GM06990 (cell line): Measurements from ENCODE around the gene MRPL40.

Source experiments
- DNase-seq: peaks from one replicate; pipeline ENCODE4 v3.0.0-alpha.2; 2011; ENCODE audit not compliant: insufficient read length; ENCODE audit errors: extremely low read depth
- H3K27me3 ChIP-seq: replicated peaks from 2 replicates; pipeline ENCODE4 v1.6.0; 2011; ENCODE audit warnings: low read length; ENCODE audit not compliant: control insufficient read depth, insufficient read depth
- H3K36me3 ChIP-seq: 2 replicates; pipeline ENCODE4 v1.5.1; 2011; ENCODE audit warnings: low read length; ENCODE audit not compliant: control insufficient read depth, insufficient read depth
- H3K4me3 ChIP-seq: replicated peaks from 2 replicates; pipeline ENCODE4 v1.5.1; 2011; ENCODE audit warnings: low read depth, mild to moderate bottlenecking, control low read depth, low read length
- CTCF ChIP-seq: IDR thresholded peaks from 2 replicates; pipeline ENCODE4 v1.5.1; 2011; ENCODE audit warnings: low read length, control low read depth, mild to moderate bottlenecking, inconsistent platforms; ENCODE audit not compliant: insufficient read depth, poor library complexity, severe bottlenecking

The MRPL40 gene

GRCh38 chr22:19404676-19405075 is 27.7 kb upstream of the MRPL40 start:
- no peak for TF ChIP-seq CTCF
- Histone ChIP-seq H3K27me3 (no peaks in the 10 kb centered on the region), H3K36me3 (peaks cover 17% of the 10 kb centered on the region)

GRCh38 chr22:19405133-19405532 is 27.2 kb upstream of the MRPL40 start:
- H3K4me3 ChIP-seq, result no peak overlapping the region
- no peak for TF ChIP-seq CTCF
- no peak for DNase-seq
- H3K36me3 ChIP-seq, result peaks cover 18% of the 10 kb centered on the region
- no peaks in the 10 kb centered on the region for H3K27me3 ChIP-seq

More at GRCh38 chr22:19404676-19405075, 27.7 kb upstream of the MRPL40 start:
- H3K4me3 ChIP-seq, result no peak overlapping the region
- DNase-seq, result no peak

DNA sequence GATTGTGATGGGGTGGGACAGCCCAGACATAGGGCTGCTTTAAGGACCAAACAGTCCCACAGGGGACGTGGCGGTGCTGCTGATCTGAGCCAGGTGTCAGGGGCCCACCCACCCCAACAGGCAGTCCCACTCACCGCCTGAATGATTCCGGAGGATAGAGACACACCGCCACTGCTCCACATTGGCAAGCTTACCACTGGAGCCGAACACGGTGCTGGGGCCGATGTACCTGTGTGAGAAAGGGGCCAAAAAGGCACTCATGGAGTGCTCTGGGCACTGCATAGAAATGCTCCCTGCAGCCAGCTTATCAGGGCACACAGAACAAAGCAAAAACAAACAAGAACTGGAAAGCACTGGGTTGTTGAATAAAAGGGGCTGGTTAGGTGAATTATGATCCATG is 26.7 kb upstream of the MRPL40 start:
- H3K27me3 ChIP-seq, result no peaks in the 10 kb centered on the region
- no peak for TF ChIP-seq CTCF
- DNase-seq, result no peak
- H3K36me3 ChIP-seq, result peaks cover 18% of the 10 kb centered on the region
- no peak overlapping the region for H3K4me3 ChIP-seq

- peaks cover 17% of the 10 kb centered on the region for H3K36me3 ChIP-seq
- H3K27me3 ChIP-seq, result no peaks in the 10 kb centered on the region
- H3K4me3 ChIP-seq, result no peak overlapping the region
- no peak for DNase-seq
- TF ChIP-seq CTCF, result no peak
Observed at GRCh38 chr22:19406281-19406811, 26.0 kb upstream of the MRPL40 start.

DNA sequence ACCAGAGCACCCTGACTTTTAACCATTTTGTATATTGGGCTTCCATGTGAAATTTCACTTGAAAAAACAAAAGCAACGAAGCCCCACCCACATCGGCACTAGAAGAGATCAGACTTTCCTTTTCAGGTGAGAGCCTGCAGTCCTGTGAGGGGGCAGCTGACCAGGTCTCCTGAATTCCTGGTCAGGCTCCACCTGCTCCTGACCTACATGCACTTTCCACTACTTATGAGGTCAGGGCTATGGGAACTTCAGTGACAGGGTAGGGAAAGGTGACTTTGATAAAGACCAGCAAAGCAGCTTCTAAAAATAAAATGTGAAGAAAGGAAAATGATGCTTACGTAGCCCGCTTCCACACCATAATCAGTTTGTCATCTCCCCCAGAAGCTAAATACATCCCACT is 25.5 kb upstream of the MRPL40 start:
- peaks cover 17% of the 10 kb centered on the region for H3K36me3 ChIP-seq
- no peaks in the 10 kb centered on the region for H3K27me3 ChIP-seq
- no peak for TF ChIP-seq CTCF
- no peak for DNase-seq
- no peak overlapping the region for H3K4me3 ChIP-seq
